H9 (cell line): ENCODE data around the gene SPZ1. TPM values are rescaled to one million over a fixed set of nuclear protein-coding genes. Genes with fewer than 3 reads are reported as not detected.

Source experiments
- DNase-seq: peaks from one replicate; pipeline ENCODE4 v3.0.0-alpha.2; 2017
- H2AFZ ChIP-seq: one replicate; pipeline ENCODE4 v1.6.1; 2013; ENCODE audit warnings: mild to moderate bottlenecking, low read length, control low read depth, moderate library complexity
- H2AK5ac ChIP-seq: 2 replicates; pipeline ENCODE4 v1.6.1; 2013; ENCODE audit warnings: low read length, control low read depth, mixed read lengths; ENCODE audit not compliant: insufficient read length
- H2BK120ac ChIP-seq: one replicate; pipeline ENCODE4 v1.6.1; 2013; ENCODE audit warnings: low read depth, mild to moderate bottlenecking, low read length, control low read depth, inconsistent platforms; ENCODE audit not compliant: poor library complexity, severe bottlenecking
- H2BK12ac ChIP-seq: 2 replicates; pipeline ENCODE4 v1.6.1; 2013; ENCODE audit warnings: low read length, control low read depth, mixed read lengths, low read depth; ENCODE audit not compliant: insufficient read length
- H2BK15ac ChIP-seq: 2 replicates; pipeline ENCODE4 v1.6.1; 2013; ENCODE audit warnings: low read depth, low read length, control low read depth
- H2BK20ac ChIP-seq: one replicate; pipeline ENCODE4 v1.6.1; 2013; ENCODE audit warnings: low read depth, mild to moderate bottlenecking, low read length, control low read depth, inconsistent platforms; ENCODE audit not compliant: poor library complexity, severe bottlenecking
- H2BK5ac ChIP-seq: 2 replicates; pipeline ENCODE4 v1.6.1; 2013; ENCODE audit warnings: low read length, control low read depth, mixed read lengths; ENCODE audit not compliant: insufficient read length
- H3K14ac ChIP-seq: 2 replicates; pipeline ENCODE4 v1.6.1; 2013; ENCODE audit warnings: low read length, control low read depth; ENCODE audit not compliant: insufficient read depth
- H3K18ac ChIP-seq: 2 replicates; pipeline ENCODE4 v1.6.1; 2013; ENCODE audit warnings: low read depth, mild to moderate bottlenecking, mixed read lengths, low read length, control low read depth; ENCODE audit not compliant: insufficient read length
- H3K23ac ChIP-seq: 2 replicates; pipeline ENCODE4 v1.6.1; 2013; ENCODE audit warnings: low read length, control low read depth, mixed read lengths, low read depth; ENCODE audit not compliant: insufficient read length
- H3K23me2 ChIP-seq: 2 replicates; pipeline ENCODE4 v1.6.1; 2013; ENCODE audit warnings: low read depth, mild to moderate bottlenecking, mixed read lengths, low read length, control low read depth; ENCODE audit not compliant: insufficient read length, poor library complexity, severe bottlenecking
- H3K27ac ChIP-seq: 2 replicates; pipeline ENCODE4 v1.5.1; 2013; ENCODE audit warnings: low read length, control low read depth, mixed read lengths, low read depth; ENCODE audit not compliant: insufficient read length
- H3K27me3 ChIP-seq: 2 replicates; pipeline ENCODE4 v1.6.1; 2013; ENCODE audit warnings: low read length, control low read depth, inconsistent platforms; ENCODE audit not compliant: insufficient read depth
- H3K4ac ChIP-seq: 2 replicates; pipeline ENCODE4 v1.6.1; 2013; ENCODE audit warnings: low read depth, mild to moderate bottlenecking, control low read depth, inconsistent platforms, low read length, moderate library complexity
- H3K4me1 ChIP-seq: 2 replicates; pipeline ENCODE4 v1.6.1; 2013; ENCODE audit warnings: low read length, control low read depth, inconsistent platforms; ENCODE audit not compliant: insufficient read depth
- H3K4me2 ChIP-seq: 2 replicates; pipeline ENCODE4 v1.6.1; 2013; ENCODE audit warnings: low read length, control low read depth, mixed read lengths; ENCODE audit not compliant: insufficient read length, insufficient read depth
- H3K56ac ChIP-seq: 2 replicates; pipeline ENCODE4 v1.6.1; 2013; ENCODE audit warnings: low read depth, mild to moderate bottlenecking, mixed read lengths, low read length, control low read depth; ENCODE audit not compliant: insufficient read length
- H3K79me1 ChIP-seq: 2 replicates; pipeline ENCODE4 v1.6.1; 2013; ENCODE audit warnings: low read depth, mild to moderate bottlenecking, moderate library complexity, low read length, control low read depth, inconsistent platforms; ENCODE audit not compliant: insufficient read depth, poor library complexity, severe bottlenecking
- H3K79me2 ChIP-seq: 2 replicates; pipeline ENCODE4 v1.6.1; 2013; ENCODE audit warnings: low read length, control low read depth, inconsistent platforms; ENCODE audit not compliant: insufficient read depth
- H3K9ac ChIP-seq: 2 replicates; pipeline ENCODE4 v1.6.1; 2013; ENCODE audit warnings: low read length, control low read depth, mixed read lengths; ENCODE audit not compliant: insufficient read length; ENCODE audit errors: extremely low read depth
- H3K9me3 ChIP-seq: one replicate; pipeline ENCODE4 v1.6.1; 2013; ENCODE audit warnings: low read depth, low read length, inconsistent platforms; ENCODE audit not compliant: control insufficient read depth
- H3T11ph ChIP-seq: one replicate; pipeline ENCODE4 v1.6.1; 2013; ENCODE audit warnings: mild to moderate bottlenecking, low read length, control low read depth, inconsistent platforms
- H4K20me1 ChIP-seq: one replicate; pipeline ENCODE4 v1.6.1; 2013; ENCODE audit not compliant: control insufficient read depth, insufficient read length, insufficient read depth
- H4K5ac ChIP-seq: 2 replicates; pipeline ENCODE4 v1.6.1; 2013; ENCODE audit warnings: low read depth, mild to moderate bottlenecking, mixed read lengths, low read length, control low read depth; ENCODE audit not compliant: insufficient read length
- H4K8ac ChIP-seq: replicated peaks from 2 replicates; pipeline ENCODE4 v1.6.1; 2013; ENCODE audit warnings: low read length, control low read depth, mixed read lengths, low read depth; ENCODE audit not compliant: insufficient read length
- H4K91ac ChIP-seq: 2 replicates; pipeline ENCODE4 v1.6.1; 2013; ENCODE audit warnings: low read depth, mild to moderate bottlenecking, moderate library complexity, mixed read lengths, low read length, control low read depth; ENCODE audit not compliant: insufficient read length
- H3K27ac Mint-ChIP-seq, 3 experiments: 2 replicates in 2 of 3; 3 replicates in 1 of 3; pipeline ENCODE4 v1.8.0; 2020 to 2021; ENCODE audit warnings: mixed read lengths in 3 of 3, mild to moderate bottlenecking in 1 of 3, moderate library complexity in 1 of 3
- H3K27me3 Mint-ChIP-seq: 2 replicates; pipeline ENCODE4 v1.8.0; 2021; ENCODE audit warnings: low read depth, mild to moderate bottlenecking, moderate library complexity, mixed read lengths
- H3K36me3 Mint-ChIP-seq, 3 experiments: 2 replicates in 2 of 3; 3 replicates in 1 of 3; pipeline ENCODE4 v1.8.0; 2020 to 2021; ENCODE audit warnings: low read depth in 3 of 3, mixed read lengths in 3 of 3; ENCODE audit not compliant: insufficient read depth in 1 of 3
- H3K4me1 Mint-ChIP-seq, 2 experiments: 2 replicates each; pipeline ENCODE4 v1.8.0; 2020; ENCODE audit warnings: mixed read lengths in 2 of 2
- H3K4me3 Mint-ChIP-seq, 2 experiments: 2 replicates in 1 of 2; 3 replicates in 1 of 2; pipeline ENCODE4 v1.8.0; 2020 to 2021; ENCODE audit warnings: mild to moderate bottlenecking in 2 of 2, mixed read lengths in 2 of 2, moderate library complexity in 1 of 2
- H3K9me3 Mint-ChIP-seq, 2 experiments: 2 replicates in 1 of 2; 3 replicates in 1 of 2; pipeline ENCODE4 v1.8.0; 2020; ENCODE audit warnings: mild to moderate bottlenecking in 2 of 2, mixed read lengths in 2 of 2, moderate library complexity in 1 of 2
- WGBS: extraction: QIAGEN DNeasy Blood & Tissue Kit; methylation state at CpG from one replicate; pipeline ENCODE4 v1.1.7; 2013; ENCODE audit warnings: missing lambda C conversion rate, low lambda C conversion rate, mixed read lengths; ENCODE audit not compliant: insufficient read length; ENCODE audit errors: extremely low coverage; 5-methylcytosine and 5-hydroxymethylcytosine counted together
- total RNA-seq: library from RNA; stranded (reverse); gene quantifications from 2 replicates; pipeline ENCODE4 v1.2.1, GENCODE V29; 2021
- TF ChIP-seq, protein P1 (sequence below): fragments of 200-600 bp; sonication (generic); conservative IDR thresholded peaks from 3 replicates; pipeline ENCODE4 v1.8.0; 2021; ENCODE audit warnings: antibody characterized with exemption, mild to moderate bottlenecking

Gene SPZ1
- total RNA-seq, 1 experiment from 2014 or later, result not detected

DNA sequence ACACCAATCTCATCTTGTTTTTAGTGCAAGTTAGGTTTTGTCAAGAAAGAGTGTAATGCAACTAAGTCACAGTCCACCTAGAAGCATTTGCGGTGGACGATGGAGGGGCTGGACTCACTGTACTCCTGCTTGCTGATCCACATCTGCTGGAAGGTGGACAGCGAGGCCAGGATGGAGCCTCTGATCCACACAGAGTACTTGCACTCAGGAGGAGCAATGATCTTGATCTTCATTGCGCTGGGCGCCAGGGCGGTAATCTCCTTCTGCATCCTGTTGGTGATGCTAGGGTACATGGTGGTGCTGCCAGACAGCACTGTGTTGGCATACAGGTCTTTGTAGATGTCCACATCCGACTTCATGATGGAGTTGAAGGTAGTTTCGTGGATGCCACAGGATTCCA is 20.2 kb upstream of the SPZ1 start:
- H3K23ac ChIP-seq, result no peak overlapping the region
- no peak overlapping the region for H3K4me3 Mint-ChIP-seq
- no peak overlapping the region for H3K27ac Mint-ChIP-seq
- H3K9me3 Mint-ChIP-seq, result peaks cover 15 to 16% of the 10 kb centered on the region in 2 experiments
- H3K18ac ChIP-seq, result no peak overlapping the region
- H3K4me2 ChIP-seq, result no peak overlapping the region
- no peak overlapping the region for H3K14ac ChIP-seq
- H2BK15ac ChIP-seq, result no peak overlapping the region
- no peak overlapping the region for H2BK12ac ChIP-seq
- H2BK20ac ChIP-seq, result no peak overlapping the region
- no peak overlapping the region for H2AFZ ChIP-seq
- no peak for DNase-seq
- no peak overlapping the region for H2AK5ac ChIP-seq
- H4K5ac ChIP-seq, result no peak overlapping the region
- no peaks in the 10 kb centered on the region for H3K27me3 ChIP-seq
- no peaks in the 10 kb centered on the region for H3K23me2 ChIP-seq
- TF ChIP-seq, protein P1, sequence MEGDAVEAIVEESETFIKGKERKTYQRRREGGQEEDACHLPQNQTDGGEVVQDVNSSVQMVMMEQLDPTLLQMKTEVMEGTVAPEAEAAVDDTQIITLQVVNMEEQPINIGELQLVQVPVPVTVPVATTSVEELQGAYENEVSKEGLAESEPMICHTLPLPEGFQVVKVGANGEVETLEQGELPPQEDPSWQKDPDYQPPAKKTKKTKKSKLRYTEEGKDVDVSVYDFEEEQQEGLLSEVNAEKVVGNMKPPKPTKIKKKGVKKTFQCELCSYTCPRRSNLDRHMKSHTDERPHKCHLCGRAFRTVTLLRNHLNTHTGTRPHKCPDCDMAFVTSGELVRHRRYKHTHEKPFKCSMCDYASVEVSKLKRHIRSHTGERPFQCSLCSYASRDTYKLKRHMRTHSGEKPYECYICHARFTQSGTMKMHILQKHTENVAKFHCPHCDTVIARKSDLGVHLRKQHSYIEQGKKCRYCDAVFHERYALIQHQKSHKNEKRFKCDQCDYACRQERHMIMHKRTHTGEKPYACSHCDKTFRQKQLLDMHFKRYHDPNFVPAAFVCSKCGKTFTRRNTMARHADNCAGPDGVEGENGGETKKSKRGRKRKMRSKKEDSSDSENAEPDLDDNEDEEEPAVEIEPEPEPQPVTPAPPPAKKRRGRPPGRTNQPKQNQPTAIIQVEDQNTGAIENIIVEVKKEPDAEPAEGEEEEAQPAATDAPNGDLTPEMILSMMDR, result no peak
- WGBS, result no CpG with 5 or more reads among the region's 8 CpGs
- no peak overlapping the region for H3K27ac ChIP-seq
- H3K79me2 ChIP-seq, result no peaks in the 10 kb centered on the region
- H3K4me1 ChIP-seq, result no peaks in the 10 kb centered on the region; the same call in 1 of the 2 replicates
- no peak overlapping the region for H2BK5ac ChIP-seq
- no peak overlapping the region for H3K56ac ChIP-seq
- no peak overlapping the region for H3K4ac ChIP-seq
- H4K91ac ChIP-seq, result no peak overlapping the region
- no peaks in the 10 kb centered on the region; the same call in 1 of the 2 replicates for H3K27me3 Mint-ChIP-seq
- no peak overlapping the region for H4K8ac ChIP-seq
- H3K36me3 Mint-ChIP-seq, result peaks cover 0 to 9% (median 0%) of the 10 kb centered on the region in 3 experiments; a peak in 2 of 7 replicates
- no peak overlapping the region for H3T11ph ChIP-seq
- H3K9ac ChIP-seq, result no peak overlapping the region
- no peaks in the 10 kb centered on the region for H4K20me1 ChIP-seq
- no peaks in the 10 kb centered on the region for H3K79me1 ChIP-seq
- H2BK120ac ChIP-seq, result no peak overlapping the region
- peaks cover 3 to 7% of the 10 kb centered on the region in 2 experiments for H3K4me1 Mint-ChIP-seq
- no peaks in the 10 kb centered on the region for H3K9me3 ChIP-seq
